HG03196 (cell line): ENCODE measurements around the gene RAET1G.

Experiments
- ATAC-seq: cut with Tn5 transposase; IDR thresholded peaks from one replicate; pipeline ENCODE4 v1.9.1; 2021; ENCODE audit not compliant: unreplicated experiment

RAET1G gene

DNA sequence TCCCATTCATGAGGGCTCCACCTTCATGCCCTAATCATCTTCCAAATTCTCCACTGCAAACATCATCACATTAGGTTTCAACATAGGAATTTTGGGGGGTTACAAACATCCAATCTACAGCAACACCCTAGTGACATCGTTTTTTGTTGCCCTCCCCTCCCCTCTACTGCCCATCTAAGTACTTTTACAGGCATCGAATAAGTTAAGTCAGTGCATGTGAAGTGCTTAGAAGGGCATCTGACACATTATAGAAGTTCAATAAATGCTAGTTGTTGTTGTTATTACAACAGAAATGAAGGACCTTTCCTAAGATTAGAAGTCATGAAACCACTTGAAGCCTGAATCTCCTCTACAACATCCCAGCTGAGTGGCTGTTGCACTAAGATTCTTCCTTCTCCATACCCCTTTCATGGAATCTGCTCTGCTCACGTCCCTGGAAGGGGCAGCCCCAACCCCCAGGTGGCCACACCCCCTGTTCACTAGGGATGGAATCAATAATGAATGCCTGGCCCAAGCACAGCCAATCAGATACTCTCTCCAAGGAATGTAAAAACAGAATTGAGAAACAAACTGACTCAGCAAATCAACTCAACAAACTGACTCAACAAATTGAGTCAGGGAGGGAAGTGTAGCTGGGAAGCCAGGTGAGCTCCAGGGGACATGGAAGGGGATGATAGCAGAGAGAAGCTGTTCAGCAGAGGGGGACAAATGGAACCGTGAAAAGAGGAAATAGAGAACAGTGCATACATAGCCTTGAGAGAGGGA lies 54.9 kb downstream of the RAET1G start:
- ATAC-seq, result no peak
